GM23248 (cell line): ENCODE results near the gene EHMT1.

Experiments used
- EZH2 ChIP-seq: fragments of 200-600 bp; sonication (generic); IDR thresholded peaks from 2 replicates; pipeline ENCODE4 v1.6.1; 2018; ENCODE audit warnings: antibody characterized with exemption, mild to moderate bottlenecking; ENCODE audit not compliant: insufficient read depth, poor library complexity, severe bottlenecking
- EZH2phosphoT487 ChIP-seq: fragments of 200-600 bp; sonication (generic); IDR thresholded peaks from 2 replicates; pipeline ENCODE4 v1.6.1; 2018; ENCODE audit warnings: antibody characterized with exemption, moderate library complexity, mild to moderate bottlenecking, low read depth; ENCODE audit not compliant: insufficient read depth

- TF ChIP-seq EZH2 (no peak), EZH2phosphoT487 (no peak)
Measured at GRCh38 chr9:137694962-137695875, 76.4 kb downstream of the EHMT1 start.
